Gastrocnemius medialis (tissue), 4 donors: ENCODE measurements around the gene SPATA25. TPM values are rescaled to one million over a fixed set of nuclear protein-coding genes. Genes with fewer than 3 reads are reported as not detected.

Source experiments
- ATAC-seq, 2 donors: fragments of 150-250 bp; one replicate each; pipeline ENCODE4 v1.9.1; 2016
- DNase-seq, 2 donors: peaks; one replicate each; pipeline ENCODE4 v3.0.0-alpha.2; 2019
- H3K27ac ChIP-seq, 4 donors: fragments of 200-600 bp; sonication (generic); 1 replicate in 1 of 4; 2 replicates in 3 of 4; pipeline ENCODE4 v1.5.1; 2016 to 2018; ENCODE audit warnings: mild to moderate bottlenecking in 2 of 4, moderate library complexity in 1 of 4
- H3K27me3 ChIP-seq, 3 donors: fragments of 200-600 bp; sonication (generic) in 2 of 3; 1 replicate in 1 of 3; 2 replicates in 2 of 3; pipeline versions ENCODE4 v1.5.1 to v1.6.0; 2016 to 2019; ENCODE audit warnings: mild to moderate bottlenecking in 1 of 3, moderate library complexity in 1 of 3
- H3K36me3 ChIP-seq, 2 donors: fragments of 200-600 bp; sonication (generic) in 1 of 2; one replicate each; pipeline ENCODE4 v1.5.1; 2017 to 2018
- H3K4me1 ChIP-seq, 2 donors: fragments of 200-600 bp; sonication (generic) in 1 of 2; one replicate each; pipeline ENCODE4 v1.5.1; 2016 to 2017; ENCODE audit warnings: mild to moderate bottlenecking in 2 of 2
- H3K4me3 ChIP-seq, 4 donors: fragments of 200-600 bp; sonication (generic) in 3 of 4; 1 replicate in 1 of 4; 2 replicates in 3 of 4; pipeline ENCODE4 v1.5.1; 2016 to 2019; ENCODE audit warnings: mild to moderate bottlenecking in 2 of 4
- H3K9me3 ChIP-seq, 3 donors: fragments of 200-600 bp; sonication (generic) in 2 of 3; 1 replicate in 1 of 3; 2 replicates in 2 of 3; pipeline ENCODE4 v1.5.1; 2016 to 2019
- POLR2A ChIP-seq, 2 donors: fragments of 450-650 bp; IDR thresholded peaks; one replicate each; pipeline ENCODE4 v1.6.1; 2017; ENCODE audit warnings: antibody characterized with exemption in 2 of 2, mild to moderate bottlenecking in 2 of 2, moderate library complexity in 2 of 2
- in situ Hi-C, 4 donors: fragments of 200-750 bp; cut with MboI; loops; one replicate each; pipeline versions ENCODE4 v1.15.0 to v1.8.0; 2017; ENCODE audit warnings: low sequenced_read_pairs in 4 of 4
- intact Hi-C: fragments of 100-400 bp; cut with DNase I; formaldehyde crosslinking; loops from one replicate; pipeline ENCODE4 v1.15.1; 2023; ENCODE audit warnings: low total_unique reads
- total RNA-seq, 4 donors: library from RNA; depleted of rRNA; stranded (reverse); fragments of >200 nt; gene quantifications; one replicate each; pipeline versions ENCODE4 v1.1.0 to v1.2.3, GENCODE V29; 2016
- TF ChIP-seq, protein P1 (sequence below), 5 experiments: fragments of 450-650 bp in 3 of 5; fragments of 200-600 bp in 2 of 5; sonication (generic) in 2 of 5; IDR thresholded peaks in 4 of 5; conservative IDR thresholded peaks in 1 of 5; 1 replicate in 4 of 5; 2 replicates in 1 of 5; pipeline ENCODE4 v1.5.1; 2016 to 2019; ENCODE audit warnings: antibody characterized with exemption in 5 of 5, mild to moderate bottlenecking in 3 of 5, moderate library complexity in 3 of 5

Gene SPATA25
- total RNA-seq, 4 donors from 2014 or later = 0.71 to 4.1 (median 1.8) TPM; not detected in 1

DNA sequence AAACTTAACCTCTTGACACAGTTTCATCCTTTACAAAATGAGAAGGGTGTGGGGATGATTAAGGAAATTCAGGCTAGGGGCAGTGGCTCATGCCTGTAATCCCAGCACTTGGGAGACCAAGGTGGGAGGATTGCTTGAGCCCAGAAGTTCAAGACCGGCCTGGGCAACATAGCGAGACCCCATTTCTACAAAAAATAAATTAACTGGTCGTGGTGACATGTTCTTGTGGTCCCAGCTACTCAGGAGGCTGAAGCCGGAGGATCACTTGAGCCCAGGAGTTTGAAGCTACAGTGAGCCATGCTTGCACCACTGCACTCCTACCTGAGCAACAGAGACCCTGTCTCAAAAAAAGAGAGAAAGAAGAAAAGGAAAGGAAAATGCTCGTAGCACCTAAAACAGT lies 21.0 kb downstream of the SPATA25 start:
- intact Hi-C loops = no loop called here
- TF ChIP-seq, protein P1, sequence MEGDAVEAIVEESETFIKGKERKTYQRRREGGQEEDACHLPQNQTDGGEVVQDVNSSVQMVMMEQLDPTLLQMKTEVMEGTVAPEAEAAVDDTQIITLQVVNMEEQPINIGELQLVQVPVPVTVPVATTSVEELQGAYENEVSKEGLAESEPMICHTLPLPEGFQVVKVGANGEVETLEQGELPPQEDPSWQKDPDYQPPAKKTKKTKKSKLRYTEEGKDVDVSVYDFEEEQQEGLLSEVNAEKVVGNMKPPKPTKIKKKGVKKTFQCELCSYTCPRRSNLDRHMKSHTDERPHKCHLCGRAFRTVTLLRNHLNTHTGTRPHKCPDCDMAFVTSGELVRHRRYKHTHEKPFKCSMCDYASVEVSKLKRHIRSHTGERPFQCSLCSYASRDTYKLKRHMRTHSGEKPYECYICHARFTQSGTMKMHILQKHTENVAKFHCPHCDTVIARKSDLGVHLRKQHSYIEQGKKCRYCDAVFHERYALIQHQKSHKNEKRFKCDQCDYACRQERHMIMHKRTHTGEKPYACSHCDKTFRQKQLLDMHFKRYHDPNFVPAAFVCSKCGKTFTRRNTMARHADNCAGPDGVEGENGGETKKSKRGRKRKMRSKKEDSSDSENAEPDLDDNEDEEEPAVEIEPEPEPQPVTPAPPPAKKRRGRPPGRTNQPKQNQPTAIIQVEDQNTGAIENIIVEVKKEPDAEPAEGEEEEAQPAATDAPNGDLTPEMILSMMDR (IDR thresholded peaks at IDR 0.05 in 4 of 5, conservative IDR thresholded peaks at IDR 0.05 in 1 of 5) = no peak
- TF ChIP-seq POLR2A (IDR thresholded peaks at IDR 0.05) = no peak
- no peaks in the 10 kb centered on the region for H3K27me3 ChIP-seq

DNA sequence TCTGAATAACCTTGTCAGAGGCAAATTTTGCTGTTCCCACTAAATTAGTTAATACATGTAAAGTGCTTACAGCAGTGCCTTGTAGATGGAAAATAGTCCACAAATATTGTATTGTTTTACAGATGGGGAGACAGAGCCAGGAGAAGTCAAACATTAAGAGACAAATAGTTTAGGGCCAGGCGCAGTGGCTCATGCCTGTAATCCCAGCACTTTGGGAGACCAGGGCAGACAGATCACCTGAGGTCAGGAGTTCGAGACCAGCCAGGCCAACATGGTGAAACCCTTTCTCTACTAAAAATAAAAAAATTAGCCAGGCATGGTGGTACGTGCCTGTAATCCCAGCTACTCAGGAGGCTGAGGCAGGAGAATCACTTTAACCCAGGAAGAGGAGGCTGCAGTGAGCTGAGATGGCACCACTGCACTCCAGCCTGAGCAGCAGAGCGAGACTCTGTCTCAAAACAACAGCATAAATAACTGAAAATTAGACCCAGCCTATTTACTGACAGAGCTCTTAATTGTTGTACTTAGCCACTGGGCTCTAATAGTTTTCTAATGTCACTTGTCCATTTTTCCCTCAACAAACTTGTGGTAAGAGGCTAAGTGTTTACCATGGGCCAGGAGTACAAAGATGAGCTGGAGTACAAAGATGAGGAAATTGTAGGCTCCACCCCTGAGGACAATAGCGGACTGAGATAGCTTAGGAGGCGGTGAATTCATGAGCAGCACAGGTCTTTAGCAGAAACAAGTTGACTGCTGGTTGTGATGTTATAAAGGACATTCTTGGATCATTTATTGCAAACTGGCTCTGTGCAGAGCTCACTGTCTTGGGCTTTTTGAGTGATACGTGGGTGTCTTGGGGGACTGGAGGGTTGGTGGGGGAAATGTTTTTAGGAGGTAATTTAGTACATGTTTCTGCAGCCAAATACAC lies 23.6 kb downstream of the SPATA25 start:
- H3K27me3 ChIP-seq = no peaks in the 10 kb centered on the region
- DNase-seq = no peak
- H3K27ac ChIP-seq = no peak overlapping the region
- H3K9me3 ChIP-seq = no peaks in the 10 kb centered on the region
- H3K4me1 ChIP-seq = peaks cover 0 to 4% of the 10 kb centered on the region in 2 donors
- TF ChIP-seq, protein P1 (IDR thresholded peaks at IDR 0.05 in 4 of 5, conservative IDR thresholded peaks at IDR 0.05 in 1 of 5) = no peak
- no peak for TF ChIP-seq POLR2A (IDR thresholded peaks at IDR 0.05)
- in situ Hi-C loops = no loop called here
- no peak overlapping the region for H3K4me3 ChIP-seq
- H3K36me3 ChIP-seq = no peaks in the 10 kb centered on the region
- no peak for ATAC-seq
- intact Hi-C loops = no loop called here

More for the DNA sequence above, 21.0 kb downstream of the SPATA25 start:
- Histone ChIP-seq H3K9me3 (no peaks in the 10 kb centered on the region), H3K27ac (no peak overlapping the region), H3K4me1 (no peaks in the 10 kb centered on the region), H3K36me3 (no peaks in the 10 kb centered on the region), H3K4me3 (no peak overlapping the region)
- DNase-seq = no peak
- in situ Hi-C loops = no loop called here
- ATAC-seq = no peak

- Histone ChIP-seq H3K27ac (no peak overlapping the region), H3K4me1 (peaks cover 16% of the 10 kb centered on the region in 2 donors), H3K4me3 (no peak overlapping the region), H3K36me3 (no peaks in the 10 kb centered on the region), H3K9me3 (no peaks in the 10 kb centered on the region), H3K27me3 (no peaks in the 10 kb centered on the region)
- intact Hi-C loops (no loop called here), in situ Hi-C loops (no loop called here)
- no peak for DNase-seq
- ATAC-seq = no peak
- TF ChIP-seq, protein P1 (IDR thresholded peaks at IDR 0.05 in 4 of 5, conservative IDR thresholded peaks at IDR 0.05 in 1 of 5) = no peak
- no peak for TF ChIP-seq POLR2A (IDR thresholded peaks at IDR 0.05)
Measured at GRCh38 chr20:45861221-45862075, 26.0 kb downstream of the SPATA25 start.

GRCh38 chr20:45860560-45861220 lies 26.7 kb downstream of the SPATA25 start:
- Histone ChIP-seq H3K9me3 (no peaks in the 10 kb centered on the region), H3K27me3 (no peaks in the 10 kb centered on the region), H3K36me3 (no peaks in the 10 kb centered on the region), H3K4me3 (no peak overlapping the region), H3K27ac (no peak overlapping the region), H3K4me1 (peaks cover 23% of the 10 kb centered on the region in 2 donors)
- in situ Hi-C loops = no loop called here
- intact Hi-C loops = no loop called here
- no peak for TF ChIP-seq POLR2A (IDR thresholded peaks at IDR 0.05)
- DNase-seq (no peak), ATAC-seq (no peak)
